GM19467 (cell line): ENCODE measurements around the gene FN3KRP.

Source experiments
- ATAC-seq: cut with Tn5 transposase; IDR thresholded peaks from one replicate; pipeline ENCODE4 v1.9.1; 2021; ENCODE audit warnings: mild to moderate bottlenecking, moderate library complexity; ENCODE audit not compliant: unreplicated experiment

Gene FN3KRP

DNA sequence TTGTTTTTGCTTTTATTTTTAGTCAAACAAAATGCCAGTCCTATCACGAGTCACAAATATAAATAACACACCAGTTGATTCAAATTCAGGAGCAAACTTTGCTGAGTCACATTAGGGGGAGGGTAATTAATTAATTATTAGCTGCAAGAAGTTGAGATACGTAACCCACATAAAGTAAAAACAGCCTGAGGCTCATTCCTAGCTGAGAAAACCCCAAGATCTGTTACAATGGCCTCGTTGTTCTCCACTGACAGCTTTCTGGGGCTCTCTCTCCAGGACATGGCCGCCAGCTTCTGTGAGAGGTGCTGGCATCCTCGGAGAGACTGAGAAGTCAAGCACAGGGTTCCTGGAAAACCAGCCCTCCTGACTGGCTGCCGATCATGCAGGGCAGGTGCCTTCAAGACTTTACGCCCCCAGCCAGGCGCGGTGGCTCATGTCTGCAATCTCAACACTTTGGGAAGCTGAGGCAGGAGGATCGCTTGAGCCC, 29.1 kb upstream of the FN3KRP start:
- no peak for ATAC-seq

GRCh38 chr17:82687871-82688270, 28.6 kb upstream of the FN3KRP start:
- ATAC-seq = no peak

DNA sequence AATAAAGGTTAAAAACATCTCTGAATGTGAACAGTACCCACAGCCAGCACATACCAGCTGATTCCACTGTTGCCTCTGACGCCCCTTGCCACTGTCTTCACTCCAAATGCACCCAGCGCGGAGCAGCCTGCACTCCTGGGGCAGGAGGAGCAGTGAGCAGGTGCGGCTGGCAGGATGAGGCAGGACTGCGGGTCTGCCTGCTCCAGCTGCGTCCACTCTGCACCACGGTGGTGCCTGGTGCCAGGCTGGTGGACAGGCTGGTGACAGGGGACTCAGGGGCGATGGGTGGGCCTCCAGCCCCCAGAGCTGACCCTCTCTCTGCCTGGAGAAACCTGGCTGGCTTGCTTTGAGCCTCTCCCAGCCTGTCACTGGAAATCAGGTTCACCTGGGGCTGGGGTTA, 27.4 kb upstream of the FN3KRP start:
- no peak for ATAC-seq

DNA sequence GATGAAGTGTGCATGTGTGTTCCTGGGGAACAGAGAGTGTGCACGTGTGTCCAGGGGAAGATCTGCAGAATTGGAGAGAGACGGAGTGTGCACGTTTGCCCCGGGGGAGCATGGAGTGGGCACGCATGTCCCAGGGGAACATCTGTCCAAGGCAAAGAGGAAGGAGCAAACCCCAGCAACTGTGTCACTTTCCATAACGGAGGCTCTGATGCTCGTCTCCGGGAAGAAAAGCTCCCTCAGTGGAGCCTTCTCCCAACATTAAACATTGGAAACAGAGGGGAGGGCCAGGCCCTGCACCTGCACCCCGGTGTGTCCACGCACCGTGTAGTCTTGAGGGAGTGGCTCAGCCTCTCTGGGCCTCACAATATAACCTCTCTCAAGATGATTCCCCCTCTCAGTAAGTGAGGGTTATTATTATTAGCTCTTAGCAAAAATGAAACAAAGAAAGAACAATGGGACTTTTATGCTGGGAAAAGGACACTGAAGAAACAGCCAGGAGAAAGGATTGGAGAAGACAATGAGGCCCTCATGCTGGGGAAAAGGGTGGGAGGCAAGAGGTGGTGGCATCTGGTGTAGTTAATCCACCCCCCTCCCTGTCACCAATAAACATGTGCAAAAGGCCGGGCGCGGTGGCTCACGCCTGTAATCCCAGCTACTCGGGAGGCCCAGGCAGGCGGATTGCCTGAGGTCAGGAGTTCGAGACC, 25.6 kb upstream of the FN3KRP start:
- no peak for ATAC-seq

GRCh38 chr17:82691714-82692113, 24.8 kb upstream of the FN3KRP start:
- no peak for ATAC-seq

GRCh38 chr17:82692268-82692667, 24.2 kb upstream of the FN3KRP start:
- no peak for ATAC-seq

DNA sequence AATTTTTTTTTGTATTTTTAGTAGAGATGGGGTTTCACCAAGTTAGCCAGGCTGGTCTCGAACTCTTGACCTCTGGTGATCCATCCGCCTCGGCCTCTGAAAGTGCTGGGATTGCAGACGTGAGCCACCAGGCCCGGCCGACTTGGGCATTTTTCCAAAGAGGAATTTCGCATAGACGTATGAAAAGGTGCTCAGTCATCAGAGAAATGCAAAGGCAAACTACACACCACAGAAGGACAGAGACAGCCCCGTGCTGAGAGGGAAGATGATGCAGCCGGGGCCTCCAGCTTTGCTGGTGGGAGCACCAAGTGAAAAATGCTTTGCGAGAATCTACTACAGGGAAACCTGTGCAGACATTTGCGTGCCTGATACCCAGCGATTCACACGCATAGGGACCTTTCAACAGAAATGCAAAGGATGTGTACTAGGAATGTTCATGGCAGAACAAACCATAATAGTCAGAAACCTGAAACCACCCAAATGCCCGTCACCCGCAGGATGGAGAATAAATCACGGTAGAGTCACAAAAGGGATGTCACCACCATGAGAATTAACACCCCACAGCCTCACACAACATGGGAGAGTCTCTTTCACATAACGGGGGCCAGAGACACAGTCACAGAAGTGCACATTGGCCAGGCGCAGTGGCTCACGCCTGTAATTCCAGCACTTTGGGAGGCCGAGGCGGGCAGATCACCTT, 23.2 kb upstream of the FN3KRP start:
- ATAC-seq = no peak

GRCh38 chr17:82694647-82695046, 21.9 kb upstream of the FN3KRP start:
- ATAC-seq = no peak

DNA sequence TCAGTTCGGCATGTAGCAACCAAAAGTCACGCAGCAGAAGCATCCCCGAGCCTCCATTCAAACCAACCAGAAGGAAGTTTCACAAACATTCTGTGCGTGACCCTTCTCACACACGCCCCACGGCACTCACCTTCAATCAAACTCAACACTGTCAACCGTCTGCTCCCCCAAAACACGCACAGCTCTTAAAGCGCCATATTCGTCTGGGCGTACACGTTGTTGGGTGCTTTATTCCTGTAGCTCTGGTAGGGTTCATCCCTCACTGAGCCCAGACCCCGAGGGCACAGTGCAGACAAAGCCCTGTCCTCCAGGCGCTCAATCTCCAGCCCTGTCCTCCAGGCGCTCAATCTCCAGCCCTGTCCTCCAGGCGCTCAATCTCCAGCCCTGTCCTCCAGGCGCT, 20.2 kb upstream of the FN3KRP start:
- ATAC-seq = no peak

DNA sequence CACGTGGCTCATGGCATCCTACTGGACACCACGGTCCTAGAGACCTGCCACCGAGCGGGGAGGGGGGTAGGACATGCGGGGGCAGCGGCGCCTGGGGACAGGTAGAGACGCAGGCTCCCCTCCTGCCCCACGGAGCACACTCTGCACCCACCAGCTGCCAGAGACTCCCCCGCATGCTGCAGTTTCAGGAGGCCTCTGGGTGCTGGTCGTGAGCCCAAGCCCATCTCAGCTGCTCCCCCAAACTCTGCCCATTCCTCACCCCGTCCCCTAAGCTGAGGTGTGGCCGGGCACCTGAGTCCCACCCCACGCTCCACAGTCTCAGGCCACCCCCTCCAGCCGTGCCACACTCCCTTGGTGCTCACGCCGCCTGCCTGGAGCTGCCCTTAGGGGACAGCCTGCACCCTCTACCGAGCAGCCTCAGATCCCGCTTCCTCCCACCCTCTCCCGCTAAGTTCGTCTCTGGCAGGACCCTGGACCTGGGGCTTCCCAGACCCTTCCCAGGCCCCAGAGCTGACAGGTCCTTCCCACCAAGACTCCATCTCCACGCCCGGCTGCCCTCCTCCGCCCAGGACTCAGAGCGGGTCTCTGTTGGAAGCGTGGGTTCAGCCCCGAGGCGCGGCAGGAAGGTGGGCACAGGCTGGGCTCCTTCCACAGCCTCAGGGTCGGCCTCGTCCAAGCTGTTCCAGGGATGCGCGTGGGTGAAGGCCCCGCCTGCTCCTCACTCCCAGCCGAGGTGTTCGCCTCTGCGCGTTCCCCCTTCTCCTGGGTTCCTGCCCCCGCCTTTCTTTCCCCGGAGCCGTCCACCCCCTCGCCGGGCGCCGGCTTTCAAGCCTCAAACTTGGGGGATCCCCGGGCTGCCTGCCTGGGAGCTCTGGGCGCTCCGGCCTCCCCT, 19.3 kb upstream of the FN3KRP start:
- no peak for ATAC-seq

GRCh38 chr17:82697808-82698064, 18.8 kb upstream of the FN3KRP start:
- no peak for ATAC-seq

DNA sequence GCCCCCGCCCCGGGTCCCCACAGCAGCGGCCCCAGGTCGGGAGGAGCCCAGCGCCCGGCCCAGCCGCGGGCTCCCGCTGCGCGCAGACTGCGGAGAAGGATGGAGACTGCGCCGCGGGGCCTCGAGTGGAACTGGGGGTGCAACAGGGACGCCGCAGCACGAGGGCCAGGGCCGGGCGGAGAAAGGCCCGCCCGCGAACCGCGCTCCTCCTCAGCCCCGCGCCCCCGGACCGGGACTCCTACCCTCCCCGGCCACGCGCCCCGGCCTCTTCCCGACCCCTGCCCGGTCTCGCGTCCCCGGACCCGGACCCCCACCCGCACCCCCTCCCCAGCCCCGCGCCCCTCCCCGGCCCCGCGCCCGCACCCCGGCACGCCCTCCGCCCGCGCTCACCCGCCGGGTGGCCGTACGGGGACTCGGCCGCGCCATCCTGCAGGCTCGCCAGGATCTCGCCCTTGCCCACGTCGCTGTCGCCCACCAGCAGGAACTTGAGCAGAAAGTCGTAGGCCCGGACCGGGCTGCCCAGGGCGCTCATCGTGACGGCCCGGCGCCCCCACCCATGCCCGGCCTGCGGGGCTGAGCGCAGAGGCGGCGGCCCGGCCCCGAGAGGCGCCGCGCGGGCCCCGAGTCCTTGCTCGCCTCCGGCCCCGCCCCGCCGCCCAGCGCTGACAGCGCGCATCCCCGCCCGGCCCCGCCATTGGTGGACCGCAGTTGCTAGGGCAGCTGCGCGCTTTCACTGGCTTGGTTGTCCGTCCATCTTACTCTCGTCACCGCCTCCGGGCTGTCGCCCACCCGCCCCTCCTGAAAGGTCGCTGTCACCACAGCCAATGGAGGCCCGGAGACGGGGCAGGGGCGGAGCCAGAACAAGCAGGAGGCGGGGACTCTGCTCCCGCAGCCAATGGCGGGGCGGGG, 18.2 kb upstream of the FN3KRP start, which contains the start of gene RAB40B:
Gene RAB40B, minus strand, starts transcription at position 634 of the 909 bp plus-strand sequence. Its CDS starts 102 bp downstream, at position 532.
- peak; percentile 93 for ATAC-seq

DNA sequence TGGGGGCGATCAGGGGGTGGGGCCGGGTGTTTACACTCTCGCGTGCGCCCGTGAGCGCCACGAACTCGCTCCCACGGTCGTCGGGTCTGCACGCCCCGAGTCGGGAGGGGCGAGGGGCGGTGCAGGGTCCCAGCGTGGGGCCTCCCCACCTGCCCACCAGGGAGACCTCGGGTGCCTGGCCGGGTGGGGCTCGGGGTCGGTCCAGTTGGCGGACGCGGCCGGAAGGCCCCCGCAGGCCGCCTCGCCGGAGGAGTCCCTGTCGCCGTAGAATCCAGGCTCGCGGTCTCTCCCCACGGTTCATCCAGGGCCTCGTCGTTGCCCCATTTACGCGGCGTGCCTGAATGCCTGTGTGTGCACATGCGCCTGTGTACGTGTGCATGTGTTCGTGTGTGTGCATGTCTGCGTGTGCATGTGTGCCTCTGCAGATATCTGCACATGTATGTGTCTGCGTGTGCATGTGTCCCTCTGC, 17.5 kb upstream of the FN3KRP start:
- ATAC-seq = peak; percentile 35

GRCh38 chr17:82699551-82699950, 17.0 kb upstream of the FN3KRP start:
- no peak for ATAC-seq

- ATAC-seq = no peak
Measured at GRCh38 chr17:82702231-82702927, 14.1 kb upstream of the FN3KRP start.

GRCh38 chr17:82703036-82703745, 13.3 kb upstream of the FN3KRP start:
- no peak for ATAC-seq

- ATAC-seq = no peak
Measured at GRCh38 chr17:82703935-82704865, 12.3 kb upstream of the FN3KRP start.

DNA sequence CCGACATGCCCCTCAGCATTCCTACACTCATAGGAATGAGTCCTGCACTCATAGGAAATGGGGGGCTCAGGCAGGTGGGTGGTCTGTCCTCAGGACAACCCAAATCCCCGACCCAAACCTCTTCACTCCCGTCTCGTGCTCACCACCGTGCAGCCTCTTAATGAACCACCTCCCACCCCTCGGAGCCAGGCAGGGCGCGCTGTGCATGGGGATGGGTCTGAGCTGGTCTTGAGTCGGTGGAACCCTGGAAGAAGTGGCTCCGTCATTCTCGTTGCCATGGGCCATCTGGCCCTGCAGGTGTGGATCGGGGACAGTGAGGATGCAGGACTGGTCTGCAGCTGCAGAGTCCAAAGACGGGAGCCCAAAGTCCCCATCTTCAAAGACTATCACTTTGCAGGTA, 11.6 kb upstream of the FN3KRP start:
- no peak for ATAC-seq
